ENCODE measurements around the gene LMNA.

Gene LMNA

GRCh38 chr1:156083800-156084790 is 30.4 kb upstream of the LMNA start:
- no peak for TF ChIP-seq CTCF (IDR thresholded peaks at IDR 0.05; ENCODE audit: unreplicated experiment in 3 of 3)
- no peaks in the 10 kb centered on the region for H3K9me3 Mint-ChIP-seq
- peaks cover 54% of the 10 kb centered on the region for H3K4me1 Mint-ChIP-seq
- H3K27me3 Mint-ChIP-seq (ENCODE audit: low read depth) = no peaks in the 10 kb centered on the region
- peaks cover 22% of the 10 kb centered on the region for H3K36me3 Mint-ChIP-seq (ENCODE audit: low read depth)
- H3K27ac Mint-ChIP-seq = peak overlapping the region; percentile 82 to 99 (median 97)
- H3K4me3 Mint-ChIP-seq = peak overlapping the region; percentile 91 to 100 (median 98)

GRCh38 chr1:156086256-156086662 is 28.3 kb upstream of the LMNA start:
- no peak for TF ChIP-seq CTCF (IDR thresholded peaks at IDR 0.05; ENCODE audit: unreplicated experiment in 3 of 3)
- Mint-ChIP-seq H3K9me3 (no peaks in the 10 kb centered on the region), H3K4me1 (peaks cover 60% of the 10 kb centered on the region), H3K27me3 (ENCODE audit: low read depth) (no peaks in the 10 kb centered on the region), H3K27ac (peak overlapping the region; percentile 81 to 86 (median 85)), H3K4me3 (peak overlapping the region; percentile 43 to 76 (median 74)), H3K36me3 (ENCODE audit: low read depth) (peaks cover 17% of the 10 kb centered on the region)

- peaks cover 38% of the 10 kb centered on the region for H3K36me3 Mint-ChIP-seq (ENCODE audit: low read depth)
- no peaks in the 10 kb centered on the region for H3K9me3 Mint-ChIP-seq
- TF ChIP-seq CTCF (IDR thresholded peaks at IDR 0.05; ENCODE audit: unreplicated experiment in 3 of 3) = no peak
- no peak overlapping the region for H3K4me3 Mint-ChIP-seq
- H3K27ac Mint-ChIP-seq = peak overlapping the region in 1 of 3 experiments; percentile 20
- H3K27me3 Mint-ChIP-seq (ENCODE audit: low read depth) = no peaks in the 10 kb centered on the region
- peaks cover 43% of the 10 kb centered on the region for H3K4me1 Mint-ChIP-seq
These were observed 24.8 kb upstream of the LMNA start for GRCh38 chr1:156089704-156090103.

GRCh38 chr1:156090138-156090839 is 24.2 kb upstream of the LMNA start:
- H3K4me3 Mint-ChIP-seq = peak overlapping the region in 2 of 3 experiments; percentile 20 to 49
- H3K27ac Mint-ChIP-seq = peak overlapping the region; percentile 50 to 82 (median 79)
- H3K9me3 Mint-ChIP-seq = no peaks in the 10 kb centered on the region
- H3K4me1 Mint-ChIP-seq = peaks cover 37% of the 10 kb centered on the region
- H3K36me3 Mint-ChIP-seq (ENCODE audit: low read depth) = peaks cover 38% of the 10 kb centered on the region
- TF ChIP-seq CTCF (IDR thresholded peaks at IDR 0.05; ENCODE audit: unreplicated experiment in 3 of 3) = no peak
- no peaks in the 10 kb centered on the region for H3K27me3 Mint-ChIP-seq (ENCODE audit: low read depth)

- no peaks in the 10 kb centered on the region for H3K27me3 Mint-ChIP-seq (ENCODE audit: low read depth)
- H3K4me3 Mint-ChIP-seq = peak overlapping the region in 2 of 3 experiments; percentile 20 to 49
- peaks cover 42% of the 10 kb centered on the region for H3K36me3 Mint-ChIP-seq (ENCODE audit: low read depth)
- peak; percentile 82 to 89 (median 84) for TF ChIP-seq CTCF (IDR thresholded peaks at IDR 0.05; ENCODE audit: unreplicated experiment in 3 of 3)
- H3K4me1 Mint-ChIP-seq = peaks cover 36% of the 10 kb centered on the region
- H3K9me3 Mint-ChIP-seq = no peaks in the 10 kb centered on the region
- H3K27ac Mint-ChIP-seq = peak overlapping the region; percentile 50 to 82 (median 79)
These were observed 23.7 kb upstream of the LMNA start for GRCh38 chr1:156090840-156091188.
